HG03342 (cell line): ENCODE results near the gene SOX6.

ENCODE experiments used
- ATAC-seq: cut with Tn5 transposase; IDR thresholded peaks from one replicate; pipeline ENCODE4 v1.9.1; 2021; ENCODE audit warnings: mild to moderate bottlenecking, moderate library complexity; ENCODE audit not compliant: unreplicated experiment

SOX6 gene

GRCh38 chr11:16279524-16279923 lies 76.8 kb downstream of the SOX6 start:
- no peak for ATAC-seq

GRCh38 chr11:16278979-16279378 lies 77.4 kb downstream of the SOX6 start:
- no peak for ATAC-seq

GRCh38 chr11:16278273-16278672 lies 78.1 kb downstream of the SOX6 start:
- no peak for ATAC-seq

GRCh38 chr11:16276251-16276650 lies 80.1 kb downstream of the SOX6 start:
- no peak for ATAC-seq

- ATAC-seq = no peak
Measured at GRCh38 chr11:16271258-16271657, 85.1 kb downstream of the SOX6 start.

GRCh38 chr11:16266021-16266420 lies 90.3 kb downstream of the SOX6 start:
- ATAC-seq = no peak

GRCh38 chr11:16265022-16265421 lies 91.3 kb downstream of the SOX6 start:
- ATAC-seq = no peak

- peak; percentile 27 for ATAC-seq
Measured at GRCh38 chr11:16262645-16262955, 93.7 kb downstream of the SOX6 start.

- ATAC-seq = peak; percentile 91
Measured at GRCh38 chr11:16261836-16262644, 94.3 kb downstream of the SOX6 start.

- ATAC-seq = no peak
Measured at GRCh38 chr11:16252373-16252772, 104.0 kb downstream of the SOX6 start.

GRCh38 chr11:16248248-16248647 lies 108.1 kb downstream of the SOX6 start:
- ATAC-seq = no peak

GRCh38 chr11:16242806-16243205 lies 113.5 kb downstream of the SOX6 start:
- peak; percentile 94 for ATAC-seq

- ATAC-seq = no peak
Measured at GRCh38 chr11:16240687-16241086, 115.7 kb downstream of the SOX6 start.

- ATAC-seq = no peak
Measured at GRCh38 chr11:16239141-16240105, 116.9 kb downstream of the SOX6 start.

GRCh38 chr11:16226245-16226644 lies 130.1 kb downstream of the SOX6 start:
- no peak for ATAC-seq

- ATAC-seq = no peak
Measured at GRCh38 chr11:16225623-16226022, 130.7 kb downstream of the SOX6 start.

- no peak for ATAC-seq
Measured at GRCh38 chr11:16223558-16223957, 132.8 kb downstream of the SOX6 start.

- ATAC-seq = no peak
Measured at GRCh38 chr11:16217631-16218030, 138.7 kb downstream of the SOX6 start.

GRCh38 chr11:16216831-16217230 lies 139.5 kb downstream of the SOX6 start:
- no peak for ATAC-seq

GRCh38 chr11:16215352-16215751 lies 141.0 kb downstream of the SOX6 start:
- ATAC-seq = no peak

GRCh38 chr11:16211407-16211806 lies 144.9 kb downstream of the SOX6 start:
- ATAC-seq = no peak

- no peak for ATAC-seq
Measured at GRCh38 chr11:16204261-16204660, 152.1 kb downstream of the SOX6 start.
